ENCODE measurements around the gene MUC13.

- TF ChIP-seq ELF4 (CRISPR knock-in tag; IDR thresholded peaks at IDR 0.05; ENCODE audit: low read depth) (no peak), ZNF512 (CRISPR knock-in tag; IDR thresholded peaks at IDR 0.05; ENCODE audit: borderline replicate concordance) (no peak), NR2C2 (CRISPR knock-in tag; IDR thresholded peaks at IDR 0.05) (no peak), MAX (CRISPR knock-in tag; IDR thresholded peaks at IDR 0.05) (no peak), CTCF (IDR thresholded peaks at IDR 0.05) (no peak), PREB (CRISPR knock-in tag; IDR thresholded peaks at IDR 0.05; ENCODE audit: borderline replicate concordance) (no peak), SP1 (CRISPR knock-in tag; conservative IDR thresholded peaks at IDR 0.05) (no peak), SMAD3 (CRISPR knock-in tag; IDR thresholded peaks at IDR 0.05; ENCODE audit: borderline replicate concordance) (no peak), FOXJ3 (CRISPR knock-in tag; IDR thresholded peaks at IDR 0.05; ENCODE audit: borderline replicate concordance) (no peak), TCF7 (CRISPR knock-in tag; IDR thresholded peaks at IDR 0.05; ENCODE audit: low read depth) (no peak), GTF2I (CRISPR knock-in tag; conservative IDR thresholded peaks at IDR 0.05) (no peak), ATF2 (CRISPR knock-in tag; IDR thresholded peaks at IDR 0.05; ENCODE audit: borderline replicate concordance, low read depth) (no peak), JUN (CRISPR knock-in tag; IDR thresholded peaks at IDR 0.05) (no peak), AR (CRISPR knock-in tag; IDR thresholded peaks at IDR 0.05) (no peak)
Observed at GRCh38 chr3:124924741-124925140, 9.8 kb downstream of the MUC13 start.

Measured in WTC11 (cell line).